H1 (cell line): Measurements from ENCODE around the gene DPF1.

ENCODE experiments used
- EGR1 ChIP-seq: IDR thresholded peaks from 2 replicates; pipeline ENCODE4 v1.6.1; 2011; ENCODE audit warnings: low read depth, low read length, borderline replicate concordance
- RNF2 ChIP-seq: fragments of 200-900, 300-1000 bp; sonication (generic); IDR thresholded peaks from 2 replicates; pipeline ENCODE4 v1.7.1; 2016; ENCODE audit warnings: borderline replicate concordance, low read depth, mild to moderate bottlenecking, antibody characterized with exemption, low read length; ENCODE audit not compliant: poor library complexity, severe bottlenecking; ENCODE audit errors: missing control alignments
- TAF1 ChIP-seq: IDR thresholded peaks from 2 replicates; pipeline ENCODE4 v1.6.1; 2011; ENCODE audit warnings: mild to moderate bottlenecking, low read depth, low read length

GRCh38 chr19:38250821-38251563 is 27.0 kb upstream of the DPF1 start:
- TF ChIP-seq TAF1 = no peak
- TF ChIP-seq EGR1 = no peak
- TF ChIP-seq RNF2 = no peak
